NCI-H748 (cell line): ENCODE results near the gene SEPTIN2.
"Not testable (repeated sequence)": the region's sequence is repeated elsewhere in the genome, so short reads cannot be mapped to it uniquely, and the experiment has no call there.

Source experiments
- DNase-seq: peaks from one replicate; lab custom pipeline; 2025; ENCODE audit not compliant: unreplicated experiment; lab: John Stamatoyannopoulos, UW

Gene SEPTIN2

DNA sequence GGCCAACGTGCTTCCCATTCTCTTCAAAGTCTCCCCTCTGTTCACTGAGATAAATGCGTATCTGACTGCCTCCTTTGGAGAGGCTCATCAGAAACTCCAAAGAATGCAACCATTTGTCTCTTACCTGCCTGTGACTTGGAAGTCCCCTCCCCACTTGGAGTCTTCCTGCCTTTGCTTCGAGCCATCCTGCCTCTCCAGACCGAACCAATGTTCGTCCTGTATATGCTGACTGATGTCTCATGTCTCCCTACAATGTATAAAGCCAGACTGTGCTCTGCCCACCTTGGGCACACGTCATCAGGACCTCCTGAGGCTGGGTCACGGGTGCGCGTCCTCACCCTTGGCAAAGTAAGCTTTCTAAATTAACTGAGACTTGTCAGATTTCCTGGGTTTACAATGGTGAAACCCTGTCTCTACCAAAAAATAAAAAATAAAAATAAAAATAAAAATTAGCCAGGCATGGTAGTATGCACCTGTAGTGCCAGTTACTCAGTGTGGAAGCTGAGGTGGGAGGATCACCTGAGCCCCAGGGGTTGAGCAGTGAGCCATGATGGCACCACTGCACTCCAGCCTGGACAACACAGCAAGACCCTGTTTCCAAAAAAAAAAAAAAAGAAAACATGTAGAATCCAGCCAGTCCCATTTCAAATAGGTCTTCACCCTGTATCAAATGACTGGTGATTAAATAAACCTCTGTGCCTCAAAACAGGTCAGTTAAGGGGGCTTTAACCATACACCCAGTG is 29.2 kb upstream of the SEPTIN2 start:
- no peak for DNase-seq

DNA sequence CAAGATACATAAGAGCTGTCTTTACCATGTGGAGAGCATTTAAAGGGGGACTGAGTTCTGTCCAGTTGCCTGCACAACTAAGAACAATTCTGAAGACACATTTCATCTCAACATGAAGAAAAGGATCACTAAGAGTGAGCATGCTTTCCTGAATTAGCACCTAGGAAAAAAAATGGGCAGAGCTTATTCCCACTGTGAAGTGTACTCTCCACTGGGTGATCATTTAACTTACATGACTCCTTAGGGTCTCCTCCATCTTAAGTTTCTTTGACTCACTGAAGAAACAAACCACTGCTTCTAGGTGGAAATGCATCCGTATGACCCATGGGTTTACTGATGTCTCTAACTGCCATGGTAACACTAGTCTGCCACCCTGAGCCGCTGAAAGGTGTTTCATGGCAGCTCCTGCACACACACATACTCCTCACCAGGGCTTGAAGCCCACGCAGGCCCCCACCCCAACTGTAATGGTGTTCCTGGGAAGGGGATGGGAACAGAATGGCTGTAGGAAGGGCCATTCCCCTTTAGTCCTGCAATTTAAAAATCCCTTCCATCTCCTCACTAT is 27.3 kb upstream of the SEPTIN2 start:
- DNase-seq, result no peak

DNA sequence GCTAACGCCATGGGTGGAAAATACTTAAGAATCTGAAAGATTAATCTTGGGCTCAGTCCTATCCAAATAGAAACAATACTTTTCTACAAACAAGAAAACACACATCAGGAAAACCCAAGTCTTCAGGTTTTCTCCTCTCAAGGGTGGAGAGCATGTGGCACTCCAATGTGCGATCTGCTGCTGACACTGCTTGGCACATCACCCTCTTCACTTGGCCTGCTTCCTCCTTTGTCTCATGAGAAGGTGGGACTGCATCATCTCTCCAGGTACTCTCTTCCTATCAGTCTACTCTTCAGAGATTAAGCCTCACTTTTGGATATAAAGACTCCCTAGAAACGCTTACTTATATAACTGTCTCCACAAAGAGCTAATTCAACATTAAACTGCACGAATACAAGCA is 26.7 kb upstream of the SEPTIN2 start:
- DNase-seq, result no peak

DNA sequence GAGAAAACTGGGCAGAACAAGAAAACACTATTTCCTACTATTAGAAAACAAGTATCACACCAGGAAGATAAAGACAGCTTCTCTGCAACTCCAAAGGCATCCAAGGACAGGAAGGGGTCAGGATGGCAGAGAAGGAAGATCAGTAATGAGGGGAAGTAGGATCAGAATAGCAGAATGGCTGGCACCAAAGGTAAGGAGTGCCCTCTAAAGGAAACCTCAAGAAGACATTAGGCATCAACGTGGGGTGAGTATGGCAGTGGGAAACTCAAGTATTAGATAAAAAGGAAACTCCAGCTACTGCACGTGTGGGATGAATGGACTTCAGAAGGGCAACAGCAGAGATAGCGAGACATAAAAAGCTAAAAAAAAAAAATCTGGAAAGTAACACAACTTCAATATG is 26.1 kb upstream of the SEPTIN2 start:
- DNase-seq, result no peak

DNA sequence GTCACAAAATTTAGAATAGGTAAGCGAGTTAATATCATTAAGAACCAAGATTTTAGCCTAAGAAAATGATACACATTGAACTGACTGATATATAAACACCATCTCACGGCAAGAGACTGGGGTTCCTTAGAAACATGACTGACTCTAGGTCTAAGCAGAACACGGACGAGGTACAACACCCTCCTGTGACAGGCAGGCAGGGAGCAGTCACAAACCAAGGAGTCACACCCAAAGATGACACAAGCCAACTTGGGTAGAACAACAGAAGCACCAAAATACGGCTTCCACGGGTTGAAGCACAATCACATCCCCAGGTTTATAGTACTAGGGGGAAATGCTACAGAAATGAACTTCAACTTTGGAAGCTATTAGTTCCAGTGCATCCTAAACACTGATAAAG is 24.6 kb upstream of the SEPTIN2 start:
- no peak for DNase-seq

DNA sequence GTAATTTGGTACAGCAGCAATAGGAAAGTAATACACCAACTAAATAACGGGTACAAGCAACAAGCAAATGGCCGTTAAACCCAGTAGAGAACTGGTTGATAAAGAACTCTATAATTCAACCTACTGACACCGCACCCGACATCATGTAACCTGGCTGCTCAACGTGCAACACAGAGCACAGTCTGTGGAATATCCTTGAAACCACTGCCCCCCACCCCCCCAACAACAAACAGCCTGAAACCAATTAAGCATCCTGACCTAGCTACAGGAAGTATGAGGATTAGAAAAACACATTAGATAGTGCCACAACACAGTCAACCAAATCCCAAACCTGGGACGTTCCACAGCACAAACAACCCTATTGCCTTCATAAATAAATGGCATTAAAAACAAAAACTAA is 23.7 kb upstream of the SEPTIN2 start:
- no peak for DNase-seq

DNA sequence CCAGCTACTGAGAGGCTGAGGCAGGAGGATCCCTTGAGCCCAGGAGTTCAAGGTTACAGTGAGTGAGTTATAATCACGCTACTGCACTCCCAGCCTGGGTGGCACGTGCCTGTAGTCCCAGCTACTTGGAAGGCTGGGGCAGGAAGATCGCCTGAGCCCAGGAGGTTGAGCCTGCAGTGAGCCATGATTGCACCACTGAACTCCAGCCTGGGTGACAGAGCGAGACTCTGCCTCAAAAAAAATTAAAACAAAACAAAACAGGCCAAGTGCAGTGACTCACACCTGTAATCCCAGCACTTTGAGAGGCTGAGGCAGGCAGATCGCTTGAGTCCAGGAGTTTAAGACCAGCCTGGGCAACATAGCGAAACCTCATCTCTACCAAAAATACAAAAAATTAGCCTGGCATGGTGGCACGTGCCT is 22.3 kb upstream of the SEPTIN2 start:
- not testable (repeated sequence) for DNase-seq

DNA sequence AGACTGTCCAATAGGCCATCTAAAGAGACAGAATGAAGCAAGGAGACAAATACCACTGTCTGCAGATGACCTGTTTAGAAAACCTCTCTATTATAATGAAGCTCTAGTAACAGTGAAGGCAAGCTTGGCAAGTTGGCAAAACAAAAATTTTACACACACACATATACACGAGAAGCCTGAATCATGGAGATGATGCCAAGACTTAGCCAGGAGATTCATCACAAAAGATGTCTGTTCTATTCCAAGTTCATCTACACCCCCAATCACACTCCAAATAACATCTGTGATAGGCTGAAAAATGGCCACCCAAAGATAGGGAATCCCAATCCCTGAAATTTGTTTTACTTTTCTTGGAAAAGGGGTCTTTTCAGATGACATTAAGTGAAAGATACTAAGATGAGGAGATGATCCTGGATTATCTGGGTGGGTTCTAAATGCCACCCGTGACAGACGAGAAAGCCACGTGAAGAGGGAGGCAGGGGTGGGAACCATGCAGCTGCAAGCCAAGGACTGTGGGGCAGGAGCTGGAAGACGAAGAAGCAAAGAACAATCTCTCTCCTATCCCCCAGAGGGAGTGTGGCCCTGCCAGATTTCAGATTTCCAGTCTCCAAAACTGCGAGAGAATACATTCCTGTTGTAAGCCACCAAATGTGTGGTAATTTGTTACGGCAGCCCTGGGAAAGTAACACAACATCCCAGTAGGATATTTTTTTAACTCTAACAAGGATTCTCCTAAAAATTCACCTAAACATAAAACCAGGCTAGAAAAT is 20.2 kb upstream of the SEPTIN2 start:
- DNase-seq, result no peak

DNA sequence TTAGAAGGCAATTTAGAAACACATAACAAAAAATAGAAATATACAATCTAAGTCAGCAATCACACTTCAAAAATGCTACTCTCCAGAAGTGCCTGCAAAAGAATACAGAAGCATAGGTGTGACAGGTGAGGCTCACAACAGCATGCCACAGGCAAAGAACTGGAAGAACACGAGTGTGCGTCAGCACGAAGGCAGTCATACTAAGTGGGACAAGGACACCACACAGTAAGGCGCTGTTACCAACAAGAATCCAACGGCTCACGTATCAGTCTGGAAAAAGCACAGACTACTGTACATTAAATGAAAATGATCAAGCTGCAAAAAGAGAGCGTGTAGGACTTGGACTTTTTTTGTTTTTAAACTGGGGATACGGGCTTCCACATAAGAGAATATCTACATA is 19.0 kb upstream of the SEPTIN2 start:
- DNase-seq, result no peak

DNA sequence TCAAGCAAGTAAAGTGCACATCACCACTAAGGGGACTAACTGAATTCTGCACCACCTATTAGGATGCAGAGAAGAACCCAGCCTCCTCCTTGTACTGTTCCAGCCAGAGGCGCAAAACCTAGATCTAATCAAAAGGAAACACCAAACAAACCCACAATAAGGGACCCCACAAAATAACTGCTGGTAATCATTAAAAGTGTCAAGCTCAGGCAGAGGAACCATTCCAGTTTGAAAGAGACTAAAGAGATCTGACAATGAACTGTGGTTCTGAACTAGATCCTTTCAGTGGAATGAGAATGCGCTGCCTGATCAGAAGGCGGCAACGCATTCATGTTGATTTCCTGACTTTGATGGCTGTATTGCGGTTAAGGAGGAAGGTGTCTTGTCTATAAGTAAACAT is 17.1 kb upstream of the SEPTIN2 start:
- no peak for DNase-seq

DNA sequence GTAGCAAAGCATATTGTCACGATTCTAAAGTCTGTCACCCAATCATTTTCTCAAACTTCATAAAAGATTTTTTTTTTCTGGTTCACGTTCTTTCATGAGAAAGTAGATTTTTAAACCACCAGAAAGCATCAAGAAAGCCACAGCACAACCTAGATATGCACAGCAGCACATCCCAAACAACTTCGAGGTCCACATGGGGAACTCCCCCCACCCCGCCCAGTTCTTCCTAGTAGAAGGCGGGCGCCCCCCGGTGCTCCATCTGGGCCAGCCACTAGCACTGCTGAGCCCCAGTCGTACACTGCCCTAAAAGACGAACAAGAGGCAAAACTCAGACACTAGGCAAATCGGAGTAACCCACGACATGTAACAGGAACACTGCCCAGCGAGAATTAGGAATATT is 15.7 kb upstream of the SEPTIN2 start:
- no peak for DNase-seq

DNA sequence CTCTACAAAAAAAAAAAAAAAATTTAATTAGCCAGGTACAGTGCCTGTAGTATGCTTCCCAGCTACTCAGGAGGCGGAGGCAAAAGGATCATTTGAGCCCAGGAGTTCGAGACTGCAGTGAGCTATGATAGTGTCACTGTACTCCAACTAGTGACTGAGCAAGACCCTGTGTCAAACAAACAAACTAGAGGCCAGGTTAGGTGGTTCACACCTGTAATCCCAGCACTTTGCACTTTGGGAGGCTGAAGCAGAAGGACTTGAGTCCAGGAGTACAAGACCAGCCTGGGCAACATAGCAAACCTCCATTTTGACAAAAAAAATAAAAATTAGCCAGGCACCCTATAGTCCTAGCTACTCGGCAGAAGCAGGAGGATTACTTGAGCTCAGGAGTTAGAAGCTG is 13.6 kb upstream of the SEPTIN2 start:
- DNase-seq, result no peak

DNA sequence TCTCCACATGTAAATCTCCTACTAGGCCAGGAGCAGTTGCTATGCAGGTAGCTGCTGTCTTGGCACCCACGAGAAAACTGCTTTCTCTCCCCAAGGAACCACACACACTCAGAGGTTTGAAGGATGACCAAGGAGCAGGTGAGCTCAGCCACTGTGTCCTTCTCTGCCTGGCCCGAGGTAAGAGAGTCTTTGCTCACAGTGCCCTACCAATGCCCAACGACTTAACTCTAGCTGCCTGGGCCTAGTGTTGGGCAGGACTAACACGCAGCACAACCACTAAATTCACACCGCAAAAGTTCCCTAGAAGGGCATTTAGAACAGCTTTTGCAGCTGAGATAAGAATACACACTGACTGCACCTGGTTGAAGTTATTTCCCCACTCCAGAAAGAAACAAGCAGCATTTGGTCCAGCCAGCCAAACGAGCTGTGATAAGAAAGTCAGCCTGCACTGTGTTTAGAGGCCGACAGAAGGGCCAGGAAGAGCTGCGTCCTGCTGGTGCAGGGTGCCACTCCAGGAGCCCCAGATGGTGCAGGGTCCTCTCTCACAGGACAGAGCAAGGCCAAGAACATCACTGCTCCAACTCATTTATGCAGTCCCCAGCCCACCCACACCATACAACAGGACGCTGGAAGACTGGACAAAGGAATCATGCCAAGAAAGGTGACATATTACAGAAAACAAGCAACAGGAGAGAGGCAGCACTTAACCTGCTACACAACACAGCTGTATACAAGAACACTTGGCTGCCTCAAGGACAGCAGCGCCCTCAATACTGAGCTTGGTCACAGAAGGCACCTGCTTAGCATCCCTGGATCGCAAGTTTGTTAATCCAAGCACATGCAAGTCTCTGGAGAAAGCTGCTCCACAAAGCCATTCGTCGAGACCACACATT is 12.7 kb upstream of the SEPTIN2 start:
- no peak for DNase-seq

DNA sequence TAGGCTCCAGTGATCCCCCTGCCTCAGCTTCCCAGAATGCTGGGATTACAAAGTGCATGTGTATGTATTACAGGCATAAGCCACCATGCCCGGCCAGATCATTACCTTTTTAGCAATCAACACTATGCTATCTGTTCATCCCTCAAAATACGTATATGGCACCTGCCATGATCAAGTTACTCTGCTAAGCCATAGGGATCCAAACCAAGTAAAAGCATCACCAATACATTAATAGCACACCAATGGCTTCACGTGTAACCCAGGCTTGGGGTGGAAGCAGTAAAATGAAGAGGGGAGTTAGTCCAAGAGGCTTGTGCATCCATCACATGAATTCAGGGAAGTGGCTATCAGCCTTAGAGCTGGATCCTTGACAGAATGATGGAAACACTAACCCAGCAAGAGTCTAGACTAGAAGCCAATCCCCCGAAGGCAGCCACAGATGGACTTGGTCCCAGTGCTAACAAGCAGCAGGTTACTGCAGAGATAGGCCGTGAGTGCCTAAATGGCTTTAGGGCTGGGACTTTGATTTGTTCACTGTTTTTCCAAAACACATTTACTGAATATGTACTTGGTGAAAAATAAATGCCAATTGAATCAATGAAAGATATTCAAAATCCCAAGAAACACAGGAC is 11.6 kb upstream of the SEPTIN2 start:
- no peak for DNase-seq

DNA sequence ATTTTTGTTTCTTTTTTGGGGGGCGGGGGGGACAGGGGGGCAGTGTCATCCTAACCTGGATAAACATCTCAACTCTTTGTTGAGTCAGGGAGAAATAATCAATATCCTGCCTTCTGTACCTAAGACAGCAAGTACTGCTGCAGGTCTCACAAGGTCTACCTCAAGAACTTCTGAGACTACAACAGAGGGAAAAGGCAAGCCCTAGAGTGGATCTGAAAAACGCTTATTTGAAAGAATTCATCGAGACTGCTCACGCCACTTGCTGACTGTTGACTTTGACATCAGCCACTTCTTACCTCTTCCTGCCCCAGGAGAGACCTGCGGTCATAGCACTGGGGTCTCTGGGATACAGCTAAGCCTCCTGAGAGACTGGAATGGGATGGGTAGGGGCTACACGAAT is 8.7 kb upstream of the SEPTIN2 start:
- no peak for DNase-seq

DNA sequence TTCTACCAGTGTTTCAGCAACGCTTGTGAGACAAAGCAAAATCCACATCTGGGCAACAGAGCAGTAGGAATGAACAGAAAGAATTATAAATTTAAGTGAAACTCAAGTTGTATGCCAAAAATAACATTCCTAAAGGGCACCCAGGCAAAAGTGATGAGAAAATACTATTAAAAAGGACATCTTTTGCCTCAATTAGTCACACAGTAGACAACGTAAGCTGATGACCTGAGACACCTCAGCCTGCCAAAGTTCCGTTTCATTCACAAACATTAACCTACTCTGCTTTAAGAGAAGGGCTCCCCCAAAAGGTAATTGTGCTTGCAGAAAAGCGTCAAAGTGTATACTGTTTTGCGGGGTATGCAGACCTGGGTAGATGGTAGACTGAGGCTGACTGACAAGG is 7.5 kb upstream of the SEPTIN2 start:
- DNase-seq, result no peak

DNA sequence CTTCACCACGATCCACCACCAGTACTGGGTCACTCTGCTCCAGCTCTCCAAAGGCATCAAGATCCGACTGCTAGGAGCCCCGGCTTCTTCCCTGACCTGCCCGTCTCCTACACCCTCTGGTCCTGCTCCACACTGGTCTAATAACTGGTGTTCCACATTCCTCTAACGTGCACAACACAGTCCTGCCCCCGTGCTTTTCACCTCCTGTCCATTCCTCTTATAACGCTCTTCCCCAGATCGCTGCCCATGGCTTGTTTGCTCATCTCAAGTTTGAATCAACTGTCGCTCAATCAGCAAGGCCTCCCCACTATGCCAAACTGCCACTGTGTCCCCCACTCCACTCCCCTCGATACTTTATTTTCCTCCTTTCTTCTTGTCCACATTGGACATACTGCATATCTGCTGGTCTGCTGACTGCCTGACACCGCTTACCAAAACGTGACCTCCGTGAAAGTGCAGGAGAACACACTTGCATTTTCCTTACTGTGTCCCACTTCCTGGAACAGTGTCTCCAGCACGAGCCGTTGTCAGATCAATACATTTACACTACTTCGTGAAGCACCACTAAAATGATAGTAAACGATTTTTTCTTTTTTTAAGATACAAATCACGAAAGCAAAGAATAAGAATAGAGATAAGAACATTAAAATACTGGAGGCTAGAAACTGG is 6.8 kb upstream of the SEPTIN2 start:
- DNase-seq, result no peak

DNA sequence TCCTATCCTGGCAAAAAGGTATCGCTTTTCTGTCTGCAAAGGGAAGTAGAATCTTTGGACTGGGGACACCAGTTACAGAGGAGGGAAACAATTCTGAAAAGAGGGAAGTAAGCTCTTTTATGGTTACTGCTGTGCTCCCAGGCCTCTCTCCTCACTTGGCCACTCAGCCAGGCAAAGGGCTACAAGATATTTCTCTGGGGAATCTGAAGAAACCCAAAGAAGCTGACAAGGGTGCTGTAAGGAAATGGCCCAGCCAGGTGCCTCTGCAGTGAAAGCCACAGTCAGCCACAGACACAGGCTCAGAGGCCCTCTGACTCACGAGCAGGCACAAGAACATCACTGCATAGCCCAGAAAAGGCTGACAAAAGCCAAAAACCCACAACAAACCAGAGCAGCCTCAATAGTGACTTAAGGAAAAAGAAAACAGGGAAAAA is 6.0 kb upstream of the SEPTIN2 start:
- no peak for DNase-seq

DNA sequence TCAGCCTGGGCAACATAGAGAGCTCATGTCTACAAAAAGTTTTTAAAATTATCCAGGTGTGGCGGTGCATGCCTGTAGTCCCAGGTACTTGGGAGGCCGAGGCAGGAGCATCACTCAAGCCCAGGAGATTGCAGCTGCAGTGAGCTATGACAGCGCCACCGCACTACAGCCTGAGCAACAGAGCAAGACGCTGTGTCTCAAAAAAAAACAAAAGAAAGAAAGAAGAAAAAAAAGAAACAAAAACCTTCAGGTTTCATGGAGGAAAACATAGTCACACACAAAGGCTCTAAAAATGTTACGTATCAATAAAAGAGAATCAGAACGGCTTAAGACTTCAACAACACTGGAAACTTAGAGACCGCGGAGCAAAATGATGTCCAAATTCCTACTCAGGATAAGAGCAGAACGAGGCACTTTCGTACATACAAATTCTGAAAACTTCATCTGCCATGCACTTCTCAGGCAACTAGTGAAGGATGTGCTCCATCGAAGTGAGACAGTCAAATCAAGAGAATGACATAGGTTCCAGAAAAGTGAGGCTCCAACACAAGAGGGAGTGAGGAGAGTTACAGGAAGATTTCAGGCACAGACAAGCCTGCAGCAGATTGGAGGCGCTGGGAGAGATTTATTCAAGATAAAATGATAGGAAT is 4.7 kb upstream of the SEPTIN2 start:
- no peak for DNase-seq

DNA sequence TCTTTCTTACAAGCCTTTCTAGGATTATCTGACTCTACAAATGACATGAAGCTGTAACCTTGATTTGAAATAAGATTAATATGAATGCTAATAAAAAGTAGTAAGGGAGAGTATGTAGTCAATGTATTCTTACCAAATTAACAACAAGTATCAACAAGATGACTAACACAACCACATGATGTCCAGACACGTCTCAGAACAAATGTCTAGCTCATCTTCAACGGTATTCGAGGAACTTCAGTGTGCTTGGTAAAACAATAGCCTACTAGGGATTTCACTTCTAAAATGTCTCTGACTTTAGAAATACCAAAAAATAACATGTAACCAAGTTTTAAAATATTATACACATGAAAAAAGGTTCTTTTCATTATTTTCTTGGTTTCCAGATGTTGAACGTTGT is 3.6 kb upstream of the SEPTIN2 start:
- no peak for DNase-seq
